Adrenal gland (tissue), 5 donors: ENCODE data around the gene NRP2.

Experiments used
- POLR2A ChIP-seq, 2 donors: fragments of 450-650 bp; IDR thresholded peaks; one replicate each; pipeline ENCODE4 v1.6.1; 2017; ENCODE audit warnings: antibody characterized with exemption in 2 of 2, mild to moderate bottlenecking in 2 of 2, moderate library complexity in 1 of 2
- TF ChIP-seq, protein P1 (sequence below), 6 experiments: fragments of 450-650 bp in 4 of 6; fragments of 200-600 bp in 2 of 6; sonication (generic) in 1 of 6; IDR thresholded peaks; 1 replicate in 5 of 6; 2 replicates in 1 of 6; pipeline versions ENCODE4 v1.5.1 to v1.8.0; 2016 to 2021; ENCODE audit warnings: antibody characterized with exemption in 6 of 6, mild to moderate bottlenecking in 2 of 6, moderate library complexity in 1 of 6
- donor health status: DM: no; HTN: no; CAD: no.

DNA sequence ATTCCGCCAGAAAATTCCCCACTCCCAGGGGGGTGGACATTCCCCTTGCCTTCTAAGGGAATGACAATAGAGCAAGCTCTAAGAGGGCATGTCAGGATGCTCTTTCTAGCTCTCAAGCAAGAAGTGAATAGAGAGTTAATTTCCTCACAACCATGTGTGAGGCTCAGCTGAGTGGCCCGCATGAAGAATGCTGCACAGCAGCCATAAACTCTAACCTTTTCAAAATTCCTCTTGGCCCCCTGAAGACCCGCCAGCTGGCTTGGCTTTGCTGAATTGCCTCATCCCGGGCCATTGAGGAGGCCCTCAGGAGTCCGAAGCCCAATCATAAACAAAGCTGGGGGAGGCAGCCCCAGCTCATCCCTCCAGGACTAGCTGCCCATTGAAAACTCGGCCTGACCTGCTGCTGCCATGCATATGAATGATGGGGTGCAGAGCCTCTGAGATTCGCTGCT, 38.2 kb downstream of the NRP2 start:
- no peak for TF ChIP-seq POLR2A (IDR thresholded peaks at IDR 0.05)
- TF ChIP-seq, protein P1, sequence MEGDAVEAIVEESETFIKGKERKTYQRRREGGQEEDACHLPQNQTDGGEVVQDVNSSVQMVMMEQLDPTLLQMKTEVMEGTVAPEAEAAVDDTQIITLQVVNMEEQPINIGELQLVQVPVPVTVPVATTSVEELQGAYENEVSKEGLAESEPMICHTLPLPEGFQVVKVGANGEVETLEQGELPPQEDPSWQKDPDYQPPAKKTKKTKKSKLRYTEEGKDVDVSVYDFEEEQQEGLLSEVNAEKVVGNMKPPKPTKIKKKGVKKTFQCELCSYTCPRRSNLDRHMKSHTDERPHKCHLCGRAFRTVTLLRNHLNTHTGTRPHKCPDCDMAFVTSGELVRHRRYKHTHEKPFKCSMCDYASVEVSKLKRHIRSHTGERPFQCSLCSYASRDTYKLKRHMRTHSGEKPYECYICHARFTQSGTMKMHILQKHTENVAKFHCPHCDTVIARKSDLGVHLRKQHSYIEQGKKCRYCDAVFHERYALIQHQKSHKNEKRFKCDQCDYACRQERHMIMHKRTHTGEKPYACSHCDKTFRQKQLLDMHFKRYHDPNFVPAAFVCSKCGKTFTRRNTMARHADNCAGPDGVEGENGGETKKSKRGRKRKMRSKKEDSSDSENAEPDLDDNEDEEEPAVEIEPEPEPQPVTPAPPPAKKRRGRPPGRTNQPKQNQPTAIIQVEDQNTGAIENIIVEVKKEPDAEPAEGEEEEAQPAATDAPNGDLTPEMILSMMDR (IDR thresholded peaks at IDR 0.05) = no peak
